ENCODE results near the gene PLD2.
"Not testable (repeated sequence)": the region's sequence is repeated elsewhere in the genome, so short reads cannot be mapped to it uniquely, and the experiment has no call there.

PLD2 gene

GRCh38 chr17:4859816-4860625 lies 53.1 kb downstream of the PLD2 start:
- DNase-seq, result no peak

DNA sequence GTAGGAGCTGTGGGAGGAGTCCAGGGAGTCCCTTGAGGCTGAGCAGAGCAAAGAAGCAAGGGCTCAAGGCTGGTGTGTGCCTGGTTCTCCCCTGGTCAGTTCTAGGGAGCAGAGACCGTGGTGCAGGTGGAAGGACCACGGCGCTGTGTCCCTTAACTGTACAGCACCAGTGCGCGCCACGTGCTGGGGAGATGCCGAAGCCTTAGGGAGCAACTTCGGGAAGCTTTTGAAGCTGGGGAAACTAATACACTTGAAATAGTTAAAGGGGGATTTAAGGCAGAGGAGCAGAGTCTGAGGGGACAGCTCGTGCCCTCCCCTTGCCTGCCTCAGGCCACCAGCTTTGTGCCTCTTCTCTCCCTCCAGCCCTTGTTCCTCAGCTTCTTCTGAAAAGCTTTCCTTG lies 53.7 kb downstream of the PLD2 start:
- DNase-seq, result no peak

DNA sequence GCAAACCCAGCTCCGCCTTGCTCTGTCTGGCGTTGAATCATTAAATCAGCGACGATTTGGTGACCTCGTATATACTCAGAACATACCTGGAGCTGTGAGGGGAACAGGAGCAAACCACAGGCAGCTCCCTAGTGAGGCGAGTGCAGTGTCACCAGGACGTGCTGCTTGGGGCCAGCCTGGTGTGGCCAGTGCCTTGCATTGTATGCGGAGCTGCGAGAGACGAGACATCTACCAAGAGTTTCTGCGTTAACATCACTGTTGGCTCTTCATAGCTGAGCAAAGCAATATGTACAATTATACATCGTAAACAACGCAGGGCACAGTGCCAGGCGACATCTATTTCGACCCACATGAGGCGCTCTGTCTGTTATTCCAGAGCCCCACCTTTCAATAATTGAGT lies 54.1 kb downstream of the PLD2 start:
- no peak for DNase-seq

DNA sequence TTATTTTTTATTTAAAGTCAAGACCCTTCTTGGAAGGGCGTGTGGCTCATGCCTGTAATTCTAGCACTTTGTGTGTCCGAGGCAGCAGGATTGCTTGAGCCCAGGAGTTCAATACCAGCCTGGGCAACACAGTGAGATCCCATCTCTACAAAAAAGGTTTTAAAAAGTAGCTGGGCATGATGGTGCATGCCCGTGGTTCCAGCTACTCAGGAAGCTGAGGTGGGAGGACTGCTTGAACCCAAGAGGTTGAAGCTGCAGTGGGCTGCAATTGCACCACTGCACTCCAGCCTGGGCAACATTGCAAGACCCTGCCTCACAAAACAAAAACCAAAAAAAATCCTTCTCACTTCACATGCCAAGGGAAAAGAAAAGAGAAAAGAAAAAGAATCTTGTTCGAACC lies 55.8 kb downstream of the PLD2 start:
- DNase-seq, result no peak

GRCh38 chr17:4863321-4863720 lies 56.4 kb downstream of the PLD2 start:
- no peak for DNase-seq

- not testable (repeated sequence) for DNase-seq
These were observed 60.6 kb downstream of the PLD2 start for GRCh38 chr17:4867535-4867934.

DNA sequence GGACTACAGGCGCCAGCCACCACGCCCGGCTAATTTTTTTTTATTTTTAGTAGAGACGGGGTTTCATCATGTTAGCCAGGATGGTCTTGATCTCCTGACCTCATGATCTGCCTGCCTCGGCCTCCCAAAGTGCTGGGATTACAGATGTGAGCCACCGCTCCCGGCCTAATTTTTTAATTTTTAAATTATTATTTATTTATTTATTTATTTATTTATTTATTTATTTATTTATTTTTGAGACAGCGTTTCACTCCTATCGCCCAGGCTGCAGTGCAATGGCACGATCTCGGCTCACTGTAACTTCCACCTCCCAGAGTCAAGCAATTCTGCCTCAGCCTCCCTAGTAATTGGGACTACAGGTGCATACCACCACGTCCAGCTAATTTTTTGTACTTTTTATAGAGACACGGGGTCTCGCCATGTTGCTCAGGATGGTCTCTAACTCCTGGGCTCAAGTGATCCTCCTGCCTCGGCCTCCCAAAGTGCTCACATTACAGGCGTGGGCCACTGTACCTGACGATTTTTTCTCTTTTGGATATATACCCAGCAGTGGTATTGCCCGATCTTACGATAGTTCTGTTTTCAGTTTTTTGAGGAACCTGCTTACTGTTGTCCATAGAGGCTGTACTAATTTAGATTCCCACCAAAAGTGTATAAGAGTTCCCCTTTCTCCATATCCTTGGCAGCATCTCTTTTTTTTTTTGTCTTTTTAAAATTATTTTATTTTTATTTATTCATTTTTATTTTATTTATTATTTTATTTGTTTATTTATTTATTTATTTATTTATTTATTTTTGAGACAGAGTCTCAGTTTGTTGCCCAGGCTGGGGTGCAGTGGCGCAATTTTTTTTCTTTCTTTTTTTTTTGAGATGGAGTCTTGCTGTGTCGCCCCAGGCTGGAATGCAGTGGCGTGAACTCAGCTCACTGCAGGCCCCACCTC lies 62.4 kb downstream of the PLD2 start:
- not testable (repeated sequence) for DNase-seq

DNA sequence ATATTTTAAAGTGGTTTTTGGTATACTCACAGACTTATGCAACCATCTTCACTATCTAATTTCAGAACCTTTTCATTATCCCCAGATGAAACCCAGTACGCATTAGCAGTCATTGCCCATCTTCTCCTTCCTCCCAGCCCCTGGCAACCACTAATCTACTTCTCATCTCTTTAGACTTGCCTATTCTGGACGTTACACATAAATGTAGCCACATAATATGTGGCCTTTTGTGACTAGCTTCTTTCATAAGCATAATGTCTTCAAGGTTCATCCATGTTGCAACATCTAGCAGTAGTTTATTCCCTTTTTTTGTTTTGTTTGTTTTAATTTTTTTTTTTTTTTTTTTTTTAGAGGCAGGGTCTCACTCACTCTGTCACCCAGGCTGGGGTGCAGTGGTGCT lies 63.9 kb downstream of the PLD2 start:
- DNase-seq, result no peak

DNA sequence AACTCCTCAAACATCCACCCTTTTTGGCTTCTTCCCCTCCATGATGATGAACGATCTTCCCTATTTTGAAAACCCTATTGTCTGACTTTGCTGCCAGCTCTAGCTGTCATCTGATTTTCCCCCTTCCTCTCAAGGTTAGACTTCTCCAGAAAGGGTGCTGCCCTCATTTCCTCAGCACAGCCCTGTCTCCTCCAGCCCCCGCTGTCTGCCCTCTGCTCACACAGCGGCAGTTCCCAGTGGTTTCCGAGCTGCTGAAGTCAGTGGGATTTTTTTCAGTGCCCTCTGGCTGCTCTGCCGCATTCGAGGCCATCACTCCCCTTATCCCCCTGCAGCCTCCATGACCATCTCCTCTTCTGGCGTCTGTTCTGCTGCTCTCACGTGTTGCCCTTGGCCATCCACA lies 65.8 kb downstream of the PLD2 start:
- DNase-seq, result no peak

Measured in CD4-positive, alpha-beta T cell treated with Interferon alpha-2 for 1 hour (primary cell).